Smooth muscle cell of the brain vasculature (primary cell): Measurements from ENCODE around the gene PTPA.

Source experiments
- DNase-seq: peaks from one replicate; pipeline ENCODE4 v3.0.0-alpha.2; 2012; ENCODE audit warnings: low read depth, low spot score

The PTPA gene

DNA sequence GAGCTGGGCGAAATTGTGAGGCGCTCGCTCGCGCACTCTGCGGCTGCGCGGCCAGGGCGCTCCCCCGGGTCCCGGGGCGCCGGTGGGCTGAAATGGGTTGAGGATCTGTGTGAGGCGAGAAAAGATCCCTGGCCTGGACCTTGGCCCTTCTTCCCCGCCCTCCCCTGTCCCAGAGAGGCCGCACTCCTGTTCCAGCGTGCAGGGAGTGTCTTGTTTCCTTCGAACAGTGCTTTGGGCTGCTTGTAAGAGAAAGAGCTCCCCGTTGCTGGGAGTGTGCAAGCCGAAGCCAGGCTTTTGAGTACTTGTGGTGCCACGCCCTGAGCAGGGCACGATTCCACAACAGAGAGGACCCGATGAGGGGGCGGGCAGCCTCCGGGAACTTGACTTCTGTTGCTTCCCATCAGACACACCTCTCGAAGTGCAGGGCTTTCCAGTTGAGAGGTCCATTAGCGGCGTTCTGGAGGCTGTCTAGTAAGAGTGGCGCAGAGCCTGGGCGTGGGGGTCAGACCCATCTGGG is 29.8 kb upstream of the PTPA start:
- DNase-seq, result no peak

DNA sequence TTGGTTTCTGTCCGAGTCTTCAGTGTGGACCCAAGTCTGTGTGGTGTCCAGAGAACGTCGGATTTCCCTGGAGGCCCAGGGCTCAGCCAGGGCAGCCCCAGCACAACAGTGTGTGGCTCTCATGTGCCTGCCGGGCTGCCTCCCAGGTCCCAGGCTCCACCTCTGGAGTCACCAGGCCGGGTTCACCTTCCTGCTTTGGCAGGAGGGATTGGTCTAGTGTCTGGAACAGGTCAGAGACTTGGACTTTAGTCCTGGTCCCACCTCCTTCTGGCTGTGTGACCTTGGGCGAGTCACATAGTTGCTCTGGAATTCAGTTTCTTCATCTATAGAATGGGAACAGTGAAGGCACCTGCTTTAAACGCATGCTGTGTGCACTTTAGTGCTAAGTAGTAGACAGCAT is 27.1 kb upstream of the PTPA start:
- DNase-seq, result no peak

GRCh38 chr9:129089246-129089645 is 22.0 kb upstream of the PTPA start:
- no peak for DNase-seq

DNA sequence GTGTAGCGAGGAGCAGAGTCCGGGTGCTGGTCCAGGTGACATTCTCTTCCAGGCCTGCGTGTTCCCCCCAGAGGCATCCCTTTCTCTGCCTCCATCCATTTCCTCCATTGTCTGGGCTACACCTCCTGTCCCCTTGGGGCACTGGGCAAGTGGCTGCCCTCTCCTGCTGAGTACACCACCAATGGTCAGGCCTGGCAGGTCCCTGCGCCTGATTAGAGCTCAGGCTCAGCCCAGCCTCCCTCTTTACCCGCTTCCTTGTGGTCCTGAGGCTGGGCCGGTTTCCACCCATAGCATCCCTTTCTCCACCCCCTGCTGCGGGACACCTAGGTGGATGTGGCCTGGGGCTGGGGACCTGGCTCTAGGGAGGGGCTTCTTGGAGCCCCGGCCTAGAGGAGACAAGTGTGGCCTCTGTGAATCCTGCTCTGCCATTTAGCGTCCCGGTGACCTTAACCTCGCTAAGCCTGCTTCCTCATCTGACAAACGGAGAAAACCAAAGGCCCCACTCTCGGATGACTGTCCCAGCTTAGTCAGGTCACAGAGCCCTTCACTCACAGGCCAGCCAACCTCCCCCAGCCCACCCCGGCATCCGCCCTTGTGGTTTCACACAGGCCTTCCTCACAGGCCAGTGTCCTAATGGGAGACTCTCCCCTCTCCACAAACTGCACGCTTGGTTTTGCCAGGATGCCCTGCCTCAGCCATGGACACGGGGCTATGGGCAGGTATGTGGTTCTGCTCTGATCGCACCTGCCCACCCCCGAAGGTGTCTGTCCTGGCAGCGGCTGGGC is 17.4 kb upstream of the PTPA start:
- no peak for DNase-seq

- DNase-seq, result no peak
Measured at GRCh38 chr9:129094387-129095169, 16.6 kb upstream of the PTPA start.

DNA sequence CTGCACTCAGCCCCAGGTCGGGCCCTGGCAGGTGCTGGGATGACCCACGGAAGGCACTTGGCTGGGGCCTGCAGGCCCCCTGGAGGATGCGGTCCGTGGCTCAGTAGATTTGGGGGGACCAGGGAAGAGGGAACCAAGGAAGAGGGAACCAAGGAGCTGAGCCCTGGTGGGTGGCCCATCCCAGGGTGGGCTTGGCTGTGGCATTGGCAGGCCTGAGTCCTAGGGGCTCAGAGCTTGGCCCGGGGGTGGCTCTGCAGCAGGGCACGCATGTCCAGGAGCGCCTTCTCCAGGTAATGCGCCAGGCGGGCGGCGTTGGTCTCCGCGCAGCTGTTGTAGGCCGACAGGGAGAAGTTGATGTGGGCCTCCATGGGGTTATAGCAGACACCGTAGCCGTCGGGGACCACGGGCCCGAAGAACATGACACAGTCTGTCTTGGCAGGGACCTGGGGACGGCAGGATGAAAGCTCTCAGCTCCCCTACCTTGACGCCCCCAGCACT is 16.0 kb upstream of the PTPA start:
- DNase-seq, result no peak

- no peak for DNase-seq
Measured at GRCh38 chr9:129095908-129096307, 15.3 kb upstream of the PTPA start.

DNA sequence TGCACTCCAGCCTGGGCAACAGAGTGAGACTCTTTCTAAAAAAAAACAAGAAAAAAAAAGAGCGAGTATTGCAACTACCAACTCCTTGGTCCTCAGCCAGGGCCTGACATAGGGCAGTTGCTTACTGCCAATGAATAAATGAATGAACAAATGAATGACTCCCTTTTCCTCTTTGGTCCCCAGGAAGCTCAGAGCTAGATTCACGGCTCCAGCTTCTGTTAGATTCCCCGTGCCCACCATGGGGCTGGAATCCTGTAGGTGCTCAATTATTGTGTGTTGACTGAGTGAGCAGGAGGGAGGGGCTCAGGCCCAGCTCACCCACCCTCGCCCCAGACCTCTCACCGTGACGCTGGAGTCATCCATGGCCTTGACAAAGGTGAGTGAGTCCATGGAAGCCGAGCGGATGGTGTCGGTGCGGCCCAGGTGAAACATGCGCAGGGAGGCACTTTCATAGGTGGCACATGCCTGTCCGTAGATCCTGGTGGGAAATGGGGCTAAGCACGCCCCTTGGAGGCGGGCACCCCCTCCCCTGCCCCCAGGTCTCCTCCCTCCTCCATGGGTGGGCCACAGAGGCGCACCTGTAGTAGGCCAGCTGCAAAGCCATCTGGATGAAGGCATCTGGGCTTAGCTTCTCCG is 13.4 kb upstream of the PTPA start:
- no peak for DNase-seq

DNA sequence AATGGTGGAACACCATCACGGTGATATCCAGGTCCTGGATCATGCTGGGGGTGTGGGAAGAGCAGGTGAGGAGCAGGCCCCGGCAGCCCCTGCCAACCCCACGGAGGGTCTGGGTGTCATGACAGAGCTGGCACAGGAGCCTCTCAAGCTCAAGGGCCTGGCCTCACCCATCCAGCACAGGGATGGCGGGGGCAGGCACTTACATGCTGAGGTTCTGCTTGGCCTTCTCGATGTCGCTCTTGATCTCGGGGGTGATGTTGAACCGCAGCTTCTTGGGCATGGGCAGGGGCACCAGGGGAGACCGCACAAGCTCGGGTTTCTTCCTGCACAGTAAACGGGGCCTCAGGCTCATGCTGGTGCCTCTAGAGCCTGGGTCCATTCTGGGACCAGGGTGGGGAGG is 12.9 kb upstream of the PTPA start:
- DNase-seq, result no peak

- DNase-seq, result no peak
Measured at GRCh38 chr9:129100383-129101169, 10.6 kb upstream of the PTPA start.

GRCh38 chr9:129101279-129101678 is 9.9 kb upstream of the PTPA start:
- no peak for DNase-seq

- no peak for DNase-seq
Measured at GRCh38 chr9:129102095-129102525, 9.1 kb upstream of the PTPA start.

DNA sequence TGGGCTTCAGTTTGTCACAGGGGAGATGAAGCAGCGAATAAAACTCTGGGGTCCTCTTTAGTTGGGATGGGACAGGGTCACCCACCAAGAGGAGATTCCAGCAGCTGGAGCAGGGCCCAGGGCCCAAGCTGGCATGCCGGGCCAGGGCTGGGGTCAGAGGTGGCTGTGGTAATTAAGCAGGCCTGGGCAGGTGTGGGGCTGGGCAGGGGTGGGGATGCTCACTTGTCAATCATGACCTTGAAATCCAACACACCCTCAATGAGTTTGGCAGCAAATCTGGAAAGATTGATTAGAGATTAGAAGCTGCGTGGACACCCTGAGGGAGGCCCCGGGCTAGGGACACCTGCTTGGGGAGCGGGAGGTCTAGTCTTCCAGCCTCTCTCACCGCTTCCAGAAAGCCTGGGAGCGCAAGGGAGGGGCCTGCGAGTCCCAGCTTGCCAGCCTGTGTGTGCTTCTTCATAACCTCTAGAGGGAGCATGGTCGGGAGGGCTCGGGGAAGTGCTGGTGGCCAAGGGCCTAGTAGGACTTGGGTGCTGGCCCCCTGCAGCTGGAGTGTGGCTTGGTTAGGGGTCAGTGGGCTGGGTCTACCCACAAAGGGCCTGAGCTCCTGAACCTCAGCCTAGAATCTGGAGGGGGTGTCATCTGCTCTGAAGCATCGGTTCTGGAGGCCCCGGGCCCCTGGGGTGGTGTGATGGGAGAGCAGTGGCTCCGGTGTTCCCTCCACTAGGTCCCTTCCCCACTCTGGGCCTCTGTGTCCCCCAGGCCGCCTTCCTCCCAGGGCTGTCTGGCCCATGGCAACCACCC is 8.2 kb upstream of the PTPA start:
- DNase-seq, result no peak

DNA sequence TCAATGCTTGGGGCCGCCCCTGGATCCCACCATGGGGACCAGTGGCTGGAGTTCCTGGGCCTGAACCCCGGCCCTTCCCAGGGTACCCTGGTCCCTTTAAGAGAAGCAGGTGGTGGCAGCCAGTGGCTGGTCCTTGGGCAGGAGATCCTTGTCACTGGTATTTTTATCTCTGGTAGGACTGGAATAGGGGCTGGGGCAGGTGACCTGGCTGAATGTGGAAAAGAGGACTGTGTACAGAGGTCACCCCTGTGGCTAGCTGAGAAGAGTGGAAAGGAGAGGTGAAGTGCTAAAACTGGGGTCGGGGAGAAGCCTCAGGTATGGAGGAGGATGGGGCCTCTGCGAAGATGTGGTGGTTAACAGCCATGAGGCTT is 7.6 kb upstream of the PTPA start:
- DNase-seq, result no peak

GRCh38 chr9:129104051-129104450 is 7.2 kb upstream of the PTPA start:
- DNase-seq, result no peak

DNA sequence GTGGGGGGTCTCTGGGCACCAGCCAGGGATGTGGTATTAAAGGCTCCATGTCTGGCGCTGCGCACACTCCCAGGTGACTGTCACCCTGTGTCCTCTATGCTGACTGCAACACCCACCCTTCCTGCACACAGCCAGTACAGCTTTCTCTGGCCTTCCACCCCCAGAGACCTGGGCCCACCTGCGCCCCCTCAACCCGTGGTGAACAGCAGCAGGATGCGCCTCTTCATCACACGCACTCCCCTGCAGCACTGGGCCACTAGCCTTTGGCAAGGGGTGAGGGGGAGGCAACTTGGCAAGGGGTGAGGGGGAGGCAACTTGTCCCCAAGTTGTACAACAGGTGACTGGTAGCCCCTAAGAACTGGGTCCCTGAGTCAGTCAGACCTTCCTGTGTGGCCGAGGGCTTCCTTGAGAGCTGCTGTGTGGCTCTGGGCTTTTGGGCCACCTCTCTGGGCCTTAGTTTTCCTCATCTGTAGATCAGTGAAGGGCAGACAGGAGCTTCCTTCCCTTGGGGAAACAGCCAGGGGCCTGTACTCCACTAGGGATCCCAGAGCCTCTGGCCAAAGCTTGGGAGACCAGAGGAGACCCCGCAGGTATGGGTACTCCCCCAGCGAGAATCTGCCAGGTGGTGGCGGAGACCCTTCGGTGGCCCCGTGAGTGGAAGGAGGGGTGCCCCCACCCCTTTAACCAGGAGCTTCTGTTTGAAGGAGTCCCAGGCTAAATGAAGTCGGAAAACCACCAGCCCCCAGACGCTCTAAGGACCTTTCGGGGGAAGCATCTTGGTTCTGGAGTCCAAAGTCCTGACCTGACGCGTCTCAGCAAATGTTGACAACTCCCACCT is 5.1 kb upstream of the PTPA start:
- DNase-seq, result no peak

GRCh38 chr9:129107651-129108050 is 3.6 kb upstream of the PTPA start:
- DNase-seq, result no peak

GRCh38 chr9:129108083-129108804 is 3.0 kb upstream of the PTPA start:
- no peak for DNase-seq
